IMR-90 (cell line): ENCODE data around the gene FLT4.

ENCODE experiments used
- BHLHE40 ChIP-seq: fragments of 150-350 bp; IDR thresholded peaks from 2 replicates; pipeline ENCODE4 v1.6.1; 2016; ENCODE audit warnings: mild to moderate bottlenecking, low read depth, low read length
- CEBPB ChIP-seq: IDR thresholded peaks from 2 replicates; pipeline ENCODE4 v1.6.1; 2012; ENCODE audit warnings: low read depth, low read length, improper control_type of control experiment
- CTCF ChIP-seq: conservative IDR thresholded peaks from 2 replicates; pipeline ENCODE4 v1.5.1; 2012; ENCODE audit warnings: mild to moderate bottlenecking, low read depth, low read length, improper control_type of control experiment
- FOS ChIP-seq: fragments of 150-350 bp; IDR thresholded peaks from 2 replicates; pipeline ENCODE4 v1.6.1; 2016; ENCODE audit warnings: low read depth, low read length
- MAFK ChIP-seq: IDR thresholded peaks from 2 replicates; pipeline ENCODE4 v1.6.1; 2012; ENCODE audit warnings: low read depth, low read length, improper control_type of control experiment
- MAZ ChIP-seq: IDR thresholded peaks from 2 replicates; pipeline ENCODE4 v1.6.1; 2012; ENCODE audit warnings: low read depth, mild to moderate bottlenecking, low read length, improper control_type of control experiment, moderate library complexity, borderline replicate concordance
- MXI1 ChIP-seq: IDR thresholded peaks from 2 replicates; pipeline ENCODE4 v1.6.1; 2012; ENCODE audit warnings: low read depth, mild to moderate bottlenecking, low read length, moderate library complexity, borderline replicate concordance
- NFE2L2 ChIP-seq: fragments of 150-350 bp; IDR thresholded peaks from 2 replicates; pipeline ENCODE4 v1.6.1; 2016; ENCODE audit warnings: low read depth, mild to moderate bottlenecking, low read length
- POLR2A ChIP-seq: IDR thresholded peaks from 2 replicates; pipeline ENCODE4 v1.6.1; 2012; ENCODE audit warnings: mild to moderate bottlenecking, low read depth, low read length
- RAD21 ChIP-seq: IDR thresholded peaks from 2 replicates; pipeline ENCODE4 v1.6.1; 2012; ENCODE audit warnings: low read length, improper control_type of control experiment
- RFX5 ChIP-seq: IDR thresholded peaks from 2 replicates; pipeline ENCODE4 v1.8.0; 2012; ENCODE audit warnings: low read depth, mild to moderate bottlenecking, low read length, moderate library complexity
- SMC3 ChIP-seq: fragments of 150-350 bp; IDR thresholded peaks from 2 replicates; pipeline ENCODE4 v1.6.1; 2016; ENCODE audit warnings: low read depth, mild to moderate bottlenecking, antibody characterized with exemption, low read length, moderate library complexity
- USF2 ChIP-seq: fragments of 150-350 bp; IDR thresholded peaks from 2 replicates; pipeline ENCODE4 v1.6.1; 2017; ENCODE audit warnings: mild to moderate bottlenecking, antibody characterized with exemption, low read length, low read depth

GRCh38 chr5:180647465-180647864, 1.9 kb downstream of the FLT4 start:
- TF ChIP-seq CTCF (no peak), POLR2A (no peak), USF2 (no peak), BHLHE40 (no peak), FOS (no peak), MAZ (no peak), NFE2L2 (no peak), RFX5 (no peak), MAFK (no peak), MXI1 (no peak), SMC3 (no peak), RAD21 (no peak), CEBPB (no peak)
